Heart left ventricle (tissue), 13 donors: ENCODE results near the gene COX15.

Experiments used
- CTCF ChIP-seq, 12 donors: fragments of 200-600 bp; sonication (generic) in 4 of 12; IDR thresholded peaks; one replicate each; pipeline versions ENCODE4 v1.5.0 to v1.8.0; 2018 to 2022; ENCODE audit warnings: antibody characterized with exemption in 12 of 12, mild to moderate bottlenecking in 5 of 12
- POLR2A ChIP-seq, 2 donors: fragments of 450-650 bp; IDR thresholded peaks; one replicate each; pipeline ENCODE4 v1.6.1; 2017; ENCODE audit warnings: antibody characterized with exemption in 2 of 2, mild to moderate bottlenecking in 2 of 2, moderate library complexity in 2 of 2
- donor health status: ischemic (EF 13 %, LVEDD 7.1; RV severe dilation, severe dysfunction).
- donor health status: DM: no; HTN: yes; CAD: no.
- donor health status: DM: no; HTN: no; CAD: no.
- donor health status: ischemic (EF 25% LVEDD 6.9; RV normal size, moderate dysfunction).
- donor health status: ischemic (EF 25% LVEDD 5.7; RV mildly dilated, moderate dysfunction).
- donor health status: ischemic (EF 35%, LVEDD 5.7; RV mildly dilated, moderate dysfunction).
- donor health status: nonischemic (EF 11% LVEDD 7.7; RV severe dilation, severe dysfunction).
- donor health status: DM: yes; HTN: yes; CAD: no.
- donor health status: PGD.
- donor health status: ischemic (EF 29% LVEDD 5.4; RV normal size, mild dysfunction).
- donor health status: nonischemic (EF 23%, LVEDD 6.1; RV moderate dilation, normal function).

GRCh38 chr10:99756159-99756558 is 24.2 kb upstream of the COX15 start:
- no peak for TF ChIP-seq CTCF (IDR thresholded peaks at IDR 0.05)
- no peak for TF ChIP-seq POLR2A (IDR thresholded peaks at IDR 0.05)
